NCI-H187 treated with DMSO at 0.1 percent for 48 hours (cell line): ENCODE measurements around the gene JDP2.

Experiments used
- DNase-seq: peaks from one replicate; lab custom pipeline; 2025; lab: John Stamatoyannopoulos, UW

The JDP2 gene

GRCh38 chr14:75437201-75438143, 9.7 kb downstream of the JDP2 start:
- DNase-seq: no peak

- DNase-seq: no peak
Measured at GRCh38 chr14:75438486-75439080, 10.8 kb downstream of the JDP2 start.

GRCh38 chr14:75439989-75440388, 12.2 kb downstream of the JDP2 start:
- DNase-seq: no peak

- DNase-seq: no peak
Measured at GRCh38 chr14:75440733-75441477, 13.1 kb downstream of the JDP2 start.

- no peak for DNase-seq
Measured at GRCh38 chr14:75441728-75442127, 13.9 kb downstream of the JDP2 start.

GRCh38 chr14:75442166-75442565, 14.3 kb downstream of the JDP2 start:
- no peak for DNase-seq

GRCh38 chr14:75442642-75443041, 14.8 kb downstream of the JDP2 start:
- no peak for DNase-seq

GRCh38 chr14:75443203-75443969, 15.6 kb downstream of the JDP2 start:
- no peak for DNase-seq

- no peak for DNase-seq
Measured at GRCh38 chr14:75445236-75445635, 17.4 kb downstream of the JDP2 start.

GRCh38 chr14:75445963-75446362, 18.1 kb downstream of the JDP2 start:
- DNase-seq: no peak

- no peak for DNase-seq
Measured at GRCh38 chr14:75446447-75446846, 18.6 kb downstream of the JDP2 start.

GRCh38 chr14:75448209-75448608, 20.4 kb downstream of the JDP2 start:
- no peak for DNase-seq

GRCh38 chr14:75449036-75449435, 21.2 kb downstream of the JDP2 start:
- DNase-seq: no peak

GRCh38 chr14:75449696-75450095, 21.9 kb downstream of the JDP2 start:
- DNase-seq: no peak

GRCh38 chr14:75450381-75451276, 22.8 kb downstream of the JDP2 start:
- no peak for DNase-seq

GRCh38 chr14:75452324-75452723, 24.5 kb downstream of the JDP2 start:
- DNase-seq: no peak

- no peak for DNase-seq
Measured at GRCh38 chr14:75452900-75453816, 25.3 kb downstream of the JDP2 start.

- DNase-seq: no peak
Measured at GRCh38 chr14:75453817-75454434, 26.1 kb downstream of the JDP2 start.

GRCh38 chr14:75454963-75455546, 27.2 kb downstream of the JDP2 start:
- no peak for DNase-seq
